Neural progenitor cell (in vitro differentiated cells): ENCODE results near the gene OSTN.

Source experiments
- CTCF ChIP-seq: fragments of 200-600 bp; sonication (generic); IDR thresholded peaks from 2 replicates; pipeline ENCODE4 v1.5.1; 2017; ENCODE audit warnings: antibody characterized with exemption, mild to moderate bottlenecking
- EZH2 ChIP-seq: fragments of 200-600 bp; sonication (generic); IDR thresholded peaks from 2 replicates; pipeline ENCODE4 v1.6.1; 2017; ENCODE audit warnings: antibody characterized with exemption, mild to moderate bottlenecking, moderate library complexity
- EZH2phosphoT487 ChIP-seq: fragments of 200-600 bp; sonication (generic); IDR thresholded peaks from 2 replicates; pipeline ENCODE4 v1.6.1; 2017; ENCODE audit warnings: antibody characterized with exemption

DNA sequence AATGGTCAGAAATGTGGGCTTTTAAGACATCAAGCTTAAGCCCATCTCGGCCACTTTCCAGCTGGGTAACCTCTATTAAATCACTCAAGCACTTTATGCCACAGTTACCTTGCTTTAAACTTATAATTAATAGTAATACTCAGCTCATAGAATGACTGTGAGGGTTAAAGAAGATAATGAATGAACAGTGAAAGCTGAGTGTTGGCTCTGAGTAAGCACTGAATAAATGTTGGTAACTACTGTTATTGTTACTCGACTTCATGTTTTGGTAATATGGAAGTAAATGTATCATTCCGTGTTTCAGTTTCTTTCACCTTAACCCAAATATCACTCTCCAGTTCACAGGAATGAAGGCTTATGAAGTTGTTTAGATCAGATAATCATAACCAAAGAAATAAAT lies 23.9 kb upstream of the OSTN start:
- TF ChIP-seq CTCF: no peak
- no peak for TF ChIP-seq EZH2
- TF ChIP-seq EZH2phosphoT487: no peak
